ENCODE results near the gene AMMECR1.

AMMECR1 gene

GRCh38 chrX:110252711-110253110, 65.2 kb downstream of the AMMECR1 start:
- DNase-seq, result no peak
- TF ChIP-seq, protein P1, sequence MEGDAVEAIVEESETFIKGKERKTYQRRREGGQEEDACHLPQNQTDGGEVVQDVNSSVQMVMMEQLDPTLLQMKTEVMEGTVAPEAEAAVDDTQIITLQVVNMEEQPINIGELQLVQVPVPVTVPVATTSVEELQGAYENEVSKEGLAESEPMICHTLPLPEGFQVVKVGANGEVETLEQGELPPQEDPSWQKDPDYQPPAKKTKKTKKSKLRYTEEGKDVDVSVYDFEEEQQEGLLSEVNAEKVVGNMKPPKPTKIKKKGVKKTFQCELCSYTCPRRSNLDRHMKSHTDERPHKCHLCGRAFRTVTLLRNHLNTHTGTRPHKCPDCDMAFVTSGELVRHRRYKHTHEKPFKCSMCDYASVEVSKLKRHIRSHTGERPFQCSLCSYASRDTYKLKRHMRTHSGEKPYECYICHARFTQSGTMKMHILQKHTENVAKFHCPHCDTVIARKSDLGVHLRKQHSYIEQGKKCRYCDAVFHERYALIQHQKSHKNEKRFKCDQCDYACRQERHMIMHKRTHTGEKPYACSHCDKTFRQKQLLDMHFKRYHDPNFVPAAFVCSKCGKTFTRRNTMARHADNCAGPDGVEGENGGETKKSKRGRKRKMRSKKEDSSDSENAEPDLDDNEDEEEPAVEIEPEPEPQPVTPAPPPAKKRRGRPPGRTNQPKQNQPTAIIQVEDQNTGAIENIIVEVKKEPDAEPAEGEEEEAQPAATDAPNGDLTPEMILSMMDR (IDR thresholded peaks at IDR 0.05), result no peak
- Histone ChIP-seq H3K9me3 (no peaks in the 10 kb centered on the region), H3K27ac (no peak overlapping the region), H3K4me1 (no peaks in the 10 kb centered on the region), H3K27me3 (no peaks in the 10 kb centered on the region), H3K4me3 (no peak overlapping the region), H3K36me3 (no peaks in the 10 kb centered on the region)
- intact Hi-C loops (cut with DNase I; ENCODE audit: low total_unique reads), result no loop called here

DNA sequence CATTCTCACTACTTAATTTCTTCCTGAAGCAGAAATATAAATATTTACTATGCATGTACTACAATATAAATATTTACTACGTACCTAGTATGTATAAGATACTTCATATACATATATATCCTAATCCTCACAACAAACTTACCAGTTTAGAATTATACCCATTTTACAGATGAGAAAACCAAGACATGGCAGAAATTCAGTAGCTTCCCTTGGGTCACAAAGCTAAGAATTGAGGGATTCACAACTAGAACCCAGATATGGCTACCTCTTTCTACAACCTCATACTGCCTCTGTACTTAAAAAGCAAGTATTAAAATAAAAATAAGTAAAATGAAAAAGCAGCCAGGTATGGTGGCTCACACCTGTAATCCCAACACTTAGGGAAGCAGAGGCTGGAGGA, 65.9 kb downstream of the AMMECR1 start:
- DNase-seq, result no peak
- Histone ChIP-seq H3K4me3 (no peak overlapping the region), H3K27ac (no peak overlapping the region), H3K4me1 (no peaks in the 10 kb centered on the region), H3K27me3 (no peaks in the 10 kb centered on the region), H3K36me3 (no peaks in the 10 kb centered on the region), H3K9me3 (no peaks in the 10 kb centered on the region)
- TF ChIP-seq, protein P1 (IDR thresholded peaks at IDR 0.05), result no peak
- intact Hi-C loops (cut with DNase I; ENCODE audit: low total_unique reads), result no loop called here

DNA sequence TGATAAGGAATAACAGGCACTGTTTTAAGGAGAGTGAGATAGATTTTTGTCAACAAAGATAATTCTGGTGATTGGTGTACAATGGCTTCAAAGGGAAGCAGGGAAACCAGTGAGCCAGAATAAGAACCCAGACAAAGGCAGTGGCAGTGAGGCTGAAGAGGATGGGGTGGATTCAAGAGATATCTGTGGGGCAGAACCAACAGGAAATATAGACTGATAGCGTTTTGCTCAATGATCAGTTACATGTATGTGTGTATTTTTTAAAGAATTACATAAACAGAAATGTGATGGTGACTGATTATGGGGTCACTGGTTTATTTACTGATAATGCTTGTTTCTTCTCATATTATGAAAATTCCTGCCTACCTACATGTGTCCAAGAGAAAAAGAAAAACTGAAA, 66.4 kb downstream of the AMMECR1 start:
- Histone ChIP-seq H3K27ac (no peak overlapping the region), H3K36me3 (no peaks in the 10 kb centered on the region), H3K4me1 (no peaks in the 10 kb centered on the region), H3K4me3 (no peak overlapping the region), H3K9me3 (no peaks in the 10 kb centered on the region), H3K27me3 (no peaks in the 10 kb centered on the region)
- TF ChIP-seq, protein P1 (IDR thresholded peaks at IDR 0.05), result no peak
- DNase-seq, result no peak
- intact Hi-C loops (cut with DNase I; ENCODE audit: low total_unique reads), result no loop called here

- Histone ChIP-seq H3K9me3 (no peaks in the 10 kb centered on the region), H3K4me3 (no peak overlapping the region), H3K27ac (no peak overlapping the region), H3K36me3 (no peaks in the 10 kb centered on the region), H3K27me3 (no peaks in the 10 kb centered on the region), H3K4me1 (no peaks in the 10 kb centered on the region)
- DNase-seq, result no peak
- TF ChIP-seq, protein P1 (IDR thresholded peaks at IDR 0.05), result no peak
- intact Hi-C loops (cut with DNase I; ENCODE audit: low total_unique reads), result no loop called here
Measured at GRCh38 chrX:110250847-110251246, 67.0 kb downstream of the AMMECR1 start.

GRCh38 chrX:110248578-110248977, 69.3 kb downstream of the AMMECR1 start:
- intact Hi-C loops (cut with DNase I; ENCODE audit: low total_unique reads), result no loop called here
- H3K27me3 ChIP-seq, result no peaks in the 10 kb centered on the region
- no peaks in the 10 kb centered on the region for H3K4me1 ChIP-seq
- H3K4me3 ChIP-seq, result no peak overlapping the region
- DNase-seq, result no peak
- no peaks in the 10 kb centered on the region for H3K36me3 ChIP-seq
- TF ChIP-seq, protein P1 (IDR thresholded peaks at IDR 0.05), result no peak
- H3K9me3 ChIP-seq, result no peaks in the 10 kb centered on the region
- H3K27ac ChIP-seq, result no peak overlapping the region

DNA sequence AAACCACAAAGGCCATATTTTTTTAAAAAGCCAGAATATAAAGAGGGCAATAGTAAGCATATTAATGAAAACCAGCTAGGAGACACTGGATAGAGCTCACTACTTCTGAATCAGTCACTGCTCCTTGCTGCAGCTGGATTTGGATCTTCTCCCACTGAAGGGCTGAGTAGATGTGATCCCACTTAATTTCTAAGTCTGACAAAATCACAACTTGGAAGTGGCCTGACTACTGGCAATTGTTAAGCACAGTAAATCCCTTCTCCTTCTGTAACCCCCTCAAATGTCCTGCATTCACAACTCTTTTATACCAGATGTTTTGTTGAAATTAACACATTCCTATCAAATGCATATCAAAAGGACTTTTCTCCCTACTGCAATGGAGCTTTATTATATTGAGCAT, 72.9 kb downstream of the AMMECR1 start:
- intact Hi-C loops (cut with DNase I; ENCODE audit: low total_unique reads), result no loop called here
- H3K9me3 ChIP-seq, result no peaks in the 10 kb centered on the region
- TF ChIP-seq, protein P1 (IDR thresholded peaks at IDR 0.05), result no peak
- H3K27me3 ChIP-seq, result no peaks in the 10 kb centered on the region
- H3K36me3 ChIP-seq, result no peaks in the 10 kb centered on the region
- no peaks in the 10 kb centered on the region for H3K4me1 ChIP-seq
- no peak for DNase-seq
- H3K4me3 ChIP-seq, result no peak overlapping the region
- no peak overlapping the region for H3K27ac ChIP-seq

Data from tibial artery (tissue), 4 donors.